Lung (tissue), 12 donors: ENCODE data around the gene PTAFR. TPM values are rescaled to one million over a fixed set of nuclear protein-coding genes. Genes with fewer than 3 reads are reported as not detected.

ENCODE experiments used
- ATAC-seq: fragments of 200-7000 bp; cut with Tn5 transposase; one replicate; pipeline ENCODE4 v1.9.1; 2020; ENCODE audit warnings: moderate number of reproducible peaks; ENCODE audit not compliant: insufficient read depth, low FRiP score
- DNase-seq, 3 donors: peaks; one replicate each; pipeline ENCODE4 v3.0.0-alpha.2; 2013 to 2017
- H3K27ac ChIP-seq, 2 donors: one replicate each; pipeline ENCODE4 v1.5.1; 2013; ENCODE audit warnings: mild to moderate bottlenecking in 2 of 2, moderate library complexity in 2 of 2, control low read depth in 1 of 2, inconsistent platforms in 1 of 2, low read depth in 1 of 2, low read length in 1 of 2
- H3K27me3 ChIP-seq, 3 donors: one replicate each; pipeline ENCODE4 v1.5.1; 2013; ENCODE audit warnings: low read length in 2 of 3; ENCODE audit not compliant: control insufficient read depth in 3 of 3, insufficient read depth in 3 of 3
- H3K36me3 ChIP-seq, 4 donors: one replicate each; pipeline ENCODE4 v1.5.1; 2013; ENCODE audit warnings: low read length in 4 of 4, mild to moderate bottlenecking in 1 of 4, moderate library complexity in 1 of 4; ENCODE audit not compliant: control insufficient read depth in 4 of 4, insufficient read depth in 4 of 4
- H3K4me1 ChIP-seq, 5 donors: one replicate each; pipeline ENCODE4 v1.5.1; 2013; ENCODE audit warnings: low read length in 5 of 5, mild to moderate bottlenecking in 2 of 5, moderate library complexity in 1 of 5; ENCODE audit not compliant: control insufficient read depth in 5 of 5, insufficient read depth in 5 of 5
- H3K4me3 ChIP-seq: one replicate; pipeline ENCODE4 v1.5.1; 2013; ENCODE audit warnings: mild to moderate bottlenecking, control low read depth, moderate library complexity
- H3K9ac ChIP-seq, 2 donors: one replicate each; pipeline ENCODE4 v1.5.1; 2013; ENCODE audit warnings: low read length in 2 of 2, control low read depth in 1 of 2; ENCODE audit not compliant: insufficient read depth in 1 of 2
- H3K9me3 ChIP-seq, 4 donors: one replicate each; pipeline ENCODE4 v1.5.1; 2013; ENCODE audit warnings: low read length in 3 of 4, mild to moderate bottlenecking in 1 of 4, moderate library complexity in 1 of 4; ENCODE audit not compliant: control insufficient read depth in 4 of 4, insufficient read depth in 3 of 4
- WGBS, 2 donors: extraction: QIAGEN DNeasy Blood & Tissue Kit; methylation state at CpG; one replicate each; pipeline ENCODE4 v1.1.7; 2013; 5-methylcytosine and 5-hydroxymethylcytosine counted together
- polyA plus RNA-seq, 2 donors: library from polyadenylated mRNA; stranded (reverse); fragments of 200-250 nt; gene quantifications; one replicate each; pipeline ENCODE4 v1.2.1, GENCODE V29; 2013
- total RNA-seq, 2 donors: library from RNA; depleted of rRNA in 1 of 2; stranded (reverse); fragments of >200 nt in 1 of 2; gene quantifications; one replicate each; pipeline ENCODE4 v1.2.1, GENCODE V29; 2014 to 2021
- TF ChIP-seq, protein P1 (sequence below): IDR thresholded peaks from 2 replicates; pipeline ENCODE4 v1.5.1; 2012; ENCODE audit warnings: mild to moderate bottlenecking; ENCODE audit errors: control extremely low read depth, extremely low read depth
- donor health status: control.
- donor health status: control.
- donor health status: Bipolar disorder and iron deficiency.
- donor health status: healthy.
- donor health status: DM: yes; HTN: yes; CAD: no.

Gene PTAFR
- total and polyA plus RNA-seq, 4 donors, result 7.7 to 93.6 (median 23.3) TPM

DNA sequence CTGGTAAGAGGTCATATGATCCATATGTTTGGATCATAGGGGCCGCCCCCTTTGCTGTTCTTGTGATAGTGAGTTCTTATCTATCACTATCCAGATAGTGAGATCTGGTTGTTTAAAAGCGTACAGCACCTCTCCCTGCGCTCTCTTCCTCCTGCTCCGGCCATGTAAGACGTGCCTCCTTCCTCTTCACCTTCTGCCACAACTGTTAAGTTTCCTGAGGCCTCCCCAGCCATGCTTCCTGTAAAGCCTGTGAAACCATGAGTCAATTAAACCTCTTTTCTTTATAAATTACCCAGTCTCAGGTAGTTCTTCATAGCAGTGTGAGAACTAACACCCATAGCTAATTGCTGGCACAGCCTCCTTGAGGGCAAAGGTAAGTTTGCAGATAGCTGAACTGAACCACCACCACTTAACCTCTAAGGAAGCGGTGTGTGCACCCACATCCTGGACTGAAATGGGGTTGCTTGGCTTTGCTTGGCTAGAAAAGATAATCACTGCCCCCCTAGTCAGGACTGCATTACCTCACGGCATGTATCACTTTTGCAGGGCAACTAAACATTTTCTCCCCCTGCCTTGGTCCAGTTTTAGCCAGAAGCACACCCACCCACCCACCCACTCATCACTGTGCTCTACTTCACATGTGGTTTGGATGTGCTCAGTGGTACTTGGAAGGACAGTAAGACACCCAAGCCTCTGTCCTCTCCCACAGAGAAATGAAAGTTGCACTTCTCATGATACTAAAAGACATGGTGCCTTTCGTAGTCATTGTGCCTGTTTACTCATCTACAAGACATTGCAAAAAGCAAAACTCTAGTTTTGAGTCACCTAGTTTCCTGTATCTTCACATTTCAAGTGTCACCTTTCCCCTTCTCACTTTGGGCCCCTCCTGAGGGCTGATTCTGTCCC, 23.1 kb upstream of the PTAFR start:
- peaks cover 25 to 45% (median 34%) of the 10 kb centered on the region in 4 donors for H3K36me3 ChIP-seq
- WGBS, 2 donors, result 64 to 78% methylated on average over 8 of the region's 8 CpGs

DNA sequence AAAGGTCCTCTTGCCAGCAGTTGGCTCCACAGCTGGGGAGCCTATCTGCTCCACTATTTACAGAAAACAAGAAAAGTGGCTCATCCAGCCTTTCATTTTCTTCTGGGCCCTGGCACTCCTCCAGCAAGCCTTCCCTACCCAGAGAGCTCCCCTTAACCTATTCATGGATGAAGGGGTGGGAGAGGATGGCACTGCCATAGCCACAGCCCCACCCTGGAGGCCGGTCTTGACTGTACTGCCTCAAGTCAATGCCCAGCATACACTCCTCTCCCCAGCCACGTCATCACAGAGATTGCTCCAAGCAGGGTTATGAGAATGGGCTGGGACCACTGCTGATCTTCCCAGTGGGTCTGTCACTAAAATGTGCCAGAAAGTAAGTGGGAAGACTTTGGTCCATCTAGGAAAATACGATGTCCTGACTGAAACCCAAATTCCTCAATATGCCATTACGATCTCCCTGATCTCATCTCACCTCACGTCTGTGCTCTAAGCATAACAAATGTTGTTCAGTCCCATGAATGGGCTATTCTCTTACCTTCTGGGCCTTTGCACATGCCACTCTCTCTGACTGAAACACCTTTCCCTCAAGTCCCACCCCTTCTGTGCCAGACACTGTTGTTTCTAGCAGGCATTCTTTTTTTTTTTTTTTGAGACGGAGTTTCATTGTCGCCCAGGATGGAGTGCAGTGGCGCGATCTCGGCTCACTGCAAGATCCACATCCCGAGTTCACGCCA, 21.4 kb upstream of the PTAFR start:
- DNase-seq (no peak), ATAC-seq (no peak)
- Histone ChIP-seq H3K9me3 (no peaks in the 10 kb centered on the region), H3K27ac (no peak overlapping the region), H3K4me1 (peaks cover 0 to 7% (median 0%) of the 10 kb centered on the region in 5 donors), H3K9ac (no peak overlapping the region), H3K36me3 (peaks cover 20 to 38% (median 22%) of the 10 kb centered on the region in 4 donors), H3K4me3 (no peak overlapping the region), H3K27me3 (no peaks in the 10 kb centered on the region)
- WGBS, 2 donors, result 95% methylated on average over 12 of the region's 12 CpGs
- TF ChIP-seq, protein P1, sequence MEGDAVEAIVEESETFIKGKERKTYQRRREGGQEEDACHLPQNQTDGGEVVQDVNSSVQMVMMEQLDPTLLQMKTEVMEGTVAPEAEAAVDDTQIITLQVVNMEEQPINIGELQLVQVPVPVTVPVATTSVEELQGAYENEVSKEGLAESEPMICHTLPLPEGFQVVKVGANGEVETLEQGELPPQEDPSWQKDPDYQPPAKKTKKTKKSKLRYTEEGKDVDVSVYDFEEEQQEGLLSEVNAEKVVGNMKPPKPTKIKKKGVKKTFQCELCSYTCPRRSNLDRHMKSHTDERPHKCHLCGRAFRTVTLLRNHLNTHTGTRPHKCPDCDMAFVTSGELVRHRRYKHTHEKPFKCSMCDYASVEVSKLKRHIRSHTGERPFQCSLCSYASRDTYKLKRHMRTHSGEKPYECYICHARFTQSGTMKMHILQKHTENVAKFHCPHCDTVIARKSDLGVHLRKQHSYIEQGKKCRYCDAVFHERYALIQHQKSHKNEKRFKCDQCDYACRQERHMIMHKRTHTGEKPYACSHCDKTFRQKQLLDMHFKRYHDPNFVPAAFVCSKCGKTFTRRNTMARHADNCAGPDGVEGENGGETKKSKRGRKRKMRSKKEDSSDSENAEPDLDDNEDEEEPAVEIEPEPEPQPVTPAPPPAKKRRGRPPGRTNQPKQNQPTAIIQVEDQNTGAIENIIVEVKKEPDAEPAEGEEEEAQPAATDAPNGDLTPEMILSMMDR, result no peak

More for the DNA sequence above, 23.1 kb upstream of the PTAFR start:
- H3K27me3 ChIP-seq, result no peaks in the 10 kb centered on the region
- H3K9me3 ChIP-seq, result no peaks in the 10 kb centered on the region
- ATAC-seq, result no peak
- TF ChIP-seq, protein P1, result no peak
- H3K4me1 ChIP-seq, result no peaks in the 10 kb centered on the region
- H3K9ac ChIP-seq, result no peak overlapping the region
- DNase-seq, result no peak
- H3K4me3 ChIP-seq, result no peak overlapping the region
- no peak overlapping the region for H3K27ac ChIP-seq

DNA sequence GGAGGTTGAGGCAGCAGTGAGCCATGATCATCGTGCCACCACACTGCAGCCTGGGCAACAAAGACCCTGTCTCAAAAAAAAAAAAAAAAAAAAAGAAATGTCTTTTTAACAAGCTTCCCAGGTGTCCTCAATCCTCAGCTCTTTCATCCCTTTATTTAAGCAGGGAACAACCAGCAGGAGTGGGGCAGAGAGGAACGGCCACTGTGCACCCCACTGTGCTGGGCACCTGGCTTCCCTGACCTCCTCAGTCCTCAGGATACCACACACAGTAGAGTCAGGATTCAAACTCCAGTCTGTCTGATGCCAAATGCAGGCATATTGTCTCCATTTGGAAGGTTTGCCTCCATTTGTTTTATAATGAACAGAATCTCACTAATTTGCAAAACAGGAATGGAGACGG, 19.8 kb upstream of the PTAFR start:
- Histone ChIP-seq H3K27ac (no peak overlapping the region), H3K27me3 (no peaks in the 10 kb centered on the region), H3K4me3 (no peak overlapping the region), H3K36me3 (peaks cover 15 to 32% (median 18%) of the 10 kb centered on the region in 4 donors), H3K9me3 (no peaks in the 10 kb centered on the region), H3K9ac (no peak overlapping the region), H3K4me1 (peaks cover 0 to 7% (median 0%) of the 10 kb centered on the region in 5 donors)
- WGBS, 2 donors, result 88 to 95% methylated on average over 3 of the region's 3 CpGs
- no peak for ATAC-seq
- DNase-seq, result no peak
- TF ChIP-seq, protein P1, result no peak
